Liver (tissue), 9 donors: Measurements from ENCODE around the gene HMGN3. TPM values are rescaled to one million over a fixed set of nuclear protein-coding genes. Genes with fewer than 3 reads are reported as not detected.

Experiments used
- DNase-seq: peaks from one replicate; pipeline ENCODE4 v3.0.0-alpha.2; 2017; ENCODE audit warnings: low spot score
- H3K27ac ChIP-seq, 2 donors: one replicate each; pipeline ENCODE4 v1.7.0; 2013; ENCODE audit warnings: inconsistent platforms in 2 of 2, low read length in 2 of 2, control low read depth in 1 of 2, low read depth in 1 of 2, mild to moderate bottlenecking in 1 of 2
- H3K27me3 ChIP-seq, 4 donors: one replicate each; pipeline versions ENCODE4 v1.6.1 to v1.7.0; 2013; ENCODE audit warnings: low read length in 3 of 4, inconsistent platforms in 1 of 4, mild to moderate bottlenecking in 1 of 4, moderate library complexity in 1 of 4; ENCODE audit not compliant: control insufficient read depth in 4 of 4, insufficient read depth in 4 of 4
- H3K36me3 ChIP-seq, 4 donors: one replicate each; pipeline versions ENCODE4 v1.6.1 to v1.7.0; 2013; ENCODE audit warnings: low read length in 3 of 4, mild to moderate bottlenecking in 3 of 4, low read depth in 1 of 4, moderate library complexity in 1 of 4; ENCODE audit not compliant: control insufficient read depth in 4 of 4, insufficient read depth in 3 of 4
- H3K4me1 ChIP-seq, 4 donors: one replicate each; pipeline versions ENCODE4 v1.6.1 to v1.7.0; 2013; ENCODE audit warnings: low read length in 3 of 4, mild to moderate bottlenecking in 3 of 4, moderate library complexity in 1 of 4; ENCODE audit not compliant: control insufficient read depth in 4 of 4, insufficient read depth in 4 of 4
- H3K4me3 ChIP-seq, 3 donors: one replicate each; pipeline versions ENCODE4 v1.6.1 to v1.7.0; 2013; ENCODE audit warnings: low read length in 3 of 3, control low read depth in 1 of 3, low read depth in 1 of 3, mild to moderate bottlenecking in 1 of 3
- H3K9ac ChIP-seq, 2 donors: one replicate each; pipeline ENCODE4 v1.7.0; 2013; ENCODE audit warnings: low read length in 2 of 2, mild to moderate bottlenecking in 2 of 2, moderate library complexity in 2 of 2, control low read depth in 1 of 2, low read depth in 1 of 2
- H3K9me3 ChIP-seq, 4 donors: one replicate each; pipeline versions ENCODE4 v1.6.1 to v1.7.0; 2013; ENCODE audit warnings: low read length in 3 of 4; ENCODE audit not compliant: control insufficient read depth in 4 of 4
- ATF3 ChIP-seq: IDR thresholded peaks from 2 replicates; pipeline ENCODE4 v1.6.1; 2016; ENCODE audit warnings: antibody characterized with exemption
- FOXA1 ChIP-seq: IDR thresholded peaks from 2 replicates; pipeline ENCODE4 v1.6.1; 2016; ENCODE audit warnings: antibody characterized with exemption
- FOXA2 ChIP-seq: IDR thresholded peaks from 2 replicates; pipeline ENCODE4 v1.6.1; 2016; ENCODE audit warnings: antibody characterized with exemption
- GABPA ChIP-seq, 2 donors: IDR thresholded peaks in 1 of 2; conservative IDR thresholded peaks in 1 of 2; 2 replicates each; pipeline ENCODE4 v1.6.1; 2016; ENCODE audit warnings: antibody characterized with exemption in 2 of 2, mild to moderate bottlenecking in 1 of 2, moderate library complexity in 1 of 2
- HNF4A ChIP-seq, 2 donors: conservative IDR thresholded peaks; 2 replicates each; pipeline ENCODE4 v1.6.1; 2016; ENCODE audit warnings: antibody characterized with exemption in 2 of 2, mild to moderate bottlenecking in 2 of 2
- HNF4G ChIP-seq: IDR thresholded peaks from 2 replicates; pipeline ENCODE4 v1.6.1; 2016; ENCODE audit warnings: antibody characterized with exemption
- JUND ChIP-seq, 2 donors: IDR thresholded peaks; 2 replicates each; pipeline ENCODE4 v1.6.1; 2016; ENCODE audit warnings: antibody characterized with exemption in 2 of 2
- MAX ChIP-seq: IDR thresholded peaks from 2 replicates; pipeline ENCODE4 v1.6.1; 2016; ENCODE audit warnings: antibody characterized with exemption
- NR2F2 ChIP-seq: IDR thresholded peaks from 2 replicates; pipeline ENCODE4 v1.6.1; 2016; ENCODE audit warnings: antibody characterized with exemption
- RAD21 ChIP-seq, 2 donors: IDR thresholded peaks; 2 replicates each; pipeline ENCODE4 v1.6.1; 2016; ENCODE audit warnings: antibody characterized with exemption in 2 of 2, mild to moderate bottlenecking in 2 of 2
- RXRA ChIP-seq, 2 donors: IDR thresholded peaks; 2 replicates each; pipeline ENCODE4 v1.6.1; 2017 to 2018; ENCODE audit warnings: antibody characterized with exemption in 2 of 2, mild to moderate bottlenecking in 1 of 2
- SP1 ChIP-seq: IDR thresholded peaks from 2 replicates; pipeline ENCODE4 v1.6.1; 2018; ENCODE audit warnings: antibody characterized with exemption, mild to moderate bottlenecking
- TAF1 ChIP-seq: conservative IDR thresholded peaks from 2 replicates; pipeline ENCODE4 v1.6.1; 2016; ENCODE audit warnings: antibody characterized with exemption, mild to moderate bottlenecking
- YY1 ChIP-seq: IDR thresholded peaks from 2 replicates; pipeline ENCODE4 v1.6.1; 2016; ENCODE audit warnings: antibody characterized with exemption, mild to moderate bottlenecking
- WGBS: extraction: QIAGEN DNeasy Blood & Tissue Kit; methylation state at CpG from one replicate; pipeline ENCODE4 v1.1.7; 2013; 5-methylcytosine and 5-hydroxymethylcytosine counted together
- polyA plus RNA-seq, 2 donors: library from polyadenylated mRNA; stranded (reverse) in 1 of 2; unstranded in 1 of 2; fragments of 200-250 nt in 1 of 2; fragments of >200 nt in 1 of 2; fragmentation: Nextera tagmentation in 1 of 2; extraction: Ambion mirVana in 1 of 2; gene quantifications; one replicate each; pipeline versions ENCODE4 v1.2.1 to v1.2.3, GENCODE V29; 2013 to 2015
- total RNA-seq, 2 donors: library from RNA; depleted of rRNA; stranded (reverse); fragments of >200 nt; gene quantifications; one replicate each; pipeline ENCODE4 v1.2.3, GENCODE V29; 2014
- TF ChIP-seq, protein P1 (sequence below): fragments of 150-350 bp; IDR thresholded peaks from 2 replicates; pipeline ENCODE4 v1.5.1; 2017; ENCODE audit warnings: improper control_type of control experiment, low read depth, low read length; ENCODE audit not compliant: missing input control
- TF ChIP-seq, protein P2 (sequence below): IDR thresholded peaks from 2 replicates; pipeline ENCODE4 v1.6.1; 2016; ENCODE audit warnings: antibody characterized with exemption, mild to moderate bottlenecking
- donor health status: healthy.
- donor health status: healthy.
- donor health status: healthy.
- donor health status: healthy.
- donor health status: healthy.

The HMGN3 gene
- total and polyA plus RNA-seq, 4 donors: 26.7 to 112 (median 44.3) TPM

DNA sequence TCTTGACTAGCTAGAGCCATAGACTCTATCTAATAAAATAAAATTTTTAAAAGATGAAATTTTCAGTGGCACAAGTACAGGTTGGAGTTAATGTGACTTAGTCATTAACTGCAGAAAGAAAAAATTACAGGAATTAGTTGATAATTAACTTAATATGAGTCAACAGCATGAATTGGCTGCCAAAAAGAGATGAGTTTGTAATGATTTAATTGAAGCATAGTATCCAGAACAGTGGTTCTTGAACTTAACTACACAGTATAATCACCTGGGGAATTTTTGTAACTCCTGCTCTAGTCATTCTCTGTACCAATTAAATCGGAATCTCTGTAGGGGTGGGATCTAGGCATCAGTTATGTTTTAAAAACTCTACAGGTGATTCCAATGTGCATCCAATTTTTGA, 46.3 kb upstream of the HMGN3 start:
- Histone ChIP-seq H3K4me3 (no peak overlapping the region), H3K9ac (no peak overlapping the region), H3K27ac (no peak overlapping the region), H3K4me1 (peaks cover 0 to 9% (median 3%) of the 10 kb centered on the region in 4 donors), H3K36me3 (no peaks in the 10 kb centered on the region), H3K27me3 (no peaks in the 10 kb centered on the region), H3K9me3 (no peaks in the 10 kb centered on the region)
- no peak for DNase-seq
- TF ChIP-seq, protein P1, sequence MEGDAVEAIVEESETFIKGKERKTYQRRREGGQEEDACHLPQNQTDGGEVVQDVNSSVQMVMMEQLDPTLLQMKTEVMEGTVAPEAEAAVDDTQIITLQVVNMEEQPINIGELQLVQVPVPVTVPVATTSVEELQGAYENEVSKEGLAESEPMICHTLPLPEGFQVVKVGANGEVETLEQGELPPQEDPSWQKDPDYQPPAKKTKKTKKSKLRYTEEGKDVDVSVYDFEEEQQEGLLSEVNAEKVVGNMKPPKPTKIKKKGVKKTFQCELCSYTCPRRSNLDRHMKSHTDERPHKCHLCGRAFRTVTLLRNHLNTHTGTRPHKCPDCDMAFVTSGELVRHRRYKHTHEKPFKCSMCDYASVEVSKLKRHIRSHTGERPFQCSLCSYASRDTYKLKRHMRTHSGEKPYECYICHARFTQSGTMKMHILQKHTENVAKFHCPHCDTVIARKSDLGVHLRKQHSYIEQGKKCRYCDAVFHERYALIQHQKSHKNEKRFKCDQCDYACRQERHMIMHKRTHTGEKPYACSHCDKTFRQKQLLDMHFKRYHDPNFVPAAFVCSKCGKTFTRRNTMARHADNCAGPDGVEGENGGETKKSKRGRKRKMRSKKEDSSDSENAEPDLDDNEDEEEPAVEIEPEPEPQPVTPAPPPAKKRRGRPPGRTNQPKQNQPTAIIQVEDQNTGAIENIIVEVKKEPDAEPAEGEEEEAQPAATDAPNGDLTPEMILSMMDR: no peak
- TF ChIP-seq ATF3 (no peak), HNF4A (conservative IDR thresholded peaks at IDR 0.05) (no peak), HNF4G (no peak), TAF1 (no peak), YY1 (no peak), SP1 (no peak), GABPA (IDR thresholded peaks at IDR 0.05 in 1 of 2, conservative IDR thresholded peaks at IDR 0.05 in 1 of 2) (no peak), MAX (no peak), FOXA2 (no peak), RAD21 (IDR thresholded peaks at IDR 0.05) (no peak), RXRA (IDR thresholded peaks at IDR 0.05) (no peak), NR2F2 (no peak), FOXA1 (no peak), JUND (IDR thresholded peaks at IDR 0.05) (no peak)
- TF ChIP-seq, protein P2, sequence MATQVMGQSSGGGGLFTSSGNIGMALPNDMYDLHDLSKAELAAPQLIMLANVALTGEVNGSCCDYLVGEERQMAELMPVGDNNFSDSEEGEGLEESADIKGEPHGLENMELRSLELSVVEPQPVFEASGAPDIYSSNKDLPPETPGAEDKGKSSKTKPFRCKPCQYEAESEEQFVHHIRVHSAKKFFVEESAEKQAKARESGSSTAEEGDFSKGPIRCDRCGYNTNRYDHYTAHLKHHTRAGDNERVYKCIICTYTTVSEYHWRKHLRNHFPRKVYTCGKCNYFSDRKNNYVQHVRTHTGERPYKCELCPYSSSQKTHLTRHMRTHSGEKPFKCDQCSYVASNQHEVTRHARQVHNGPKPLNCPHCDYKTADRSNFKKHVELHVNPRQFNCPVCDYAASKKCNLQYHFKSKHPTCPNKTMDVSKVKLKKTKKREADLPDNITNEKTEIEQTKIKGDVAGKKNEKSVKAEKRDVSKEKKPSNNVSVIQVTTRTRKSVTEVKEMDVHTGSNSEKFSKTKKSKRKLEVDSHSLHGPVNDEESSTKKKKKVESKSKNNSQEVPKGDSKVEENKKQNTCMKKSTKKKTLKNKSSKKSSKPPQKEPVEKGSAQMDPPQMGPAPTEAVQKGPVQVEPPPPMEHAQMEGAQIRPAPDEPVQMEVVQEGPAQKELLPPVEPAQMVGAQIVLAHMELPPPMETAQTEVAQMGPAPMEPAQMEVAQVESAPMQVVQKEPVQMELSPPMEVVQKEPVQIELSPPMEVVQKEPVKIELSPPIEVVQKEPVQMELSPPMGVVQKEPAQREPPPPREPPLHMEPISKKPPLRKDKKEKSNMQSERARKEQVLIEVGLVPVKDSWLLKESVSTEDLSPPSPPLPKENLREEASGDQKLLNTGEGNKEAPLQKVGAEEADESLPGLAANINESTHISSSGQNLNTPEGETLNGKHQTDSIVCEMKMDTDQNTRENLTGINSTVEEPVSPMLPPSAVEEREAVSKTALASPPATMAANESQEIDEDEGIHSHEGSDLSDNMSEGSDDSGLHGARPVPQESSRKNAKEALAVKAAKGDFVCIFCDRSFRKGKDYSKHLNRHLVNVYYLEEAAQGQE: no peak
- 45% methylated on average over 1 of the region's 1 CpG for WGBS

- TF ChIP-seq FOXA1 (no peak), RAD21 (IDR thresholded peaks at IDR 0.05) (no peak)
- Histone ChIP-seq H3K9ac (no peak overlapping the region), H3K9me3 (no peaks in the 10 kb centered on the region), H3K4me1 (peaks cover 0 to 9% (median 3%) of the 10 kb centered on the region in 4 donors), H3K27ac (no peak overlapping the region), H3K4me3 (no peak overlapping the region), H3K27me3 (no peaks in the 10 kb centered on the region), H3K36me3 (no peaks in the 10 kb centered on the region)
- no peak for DNase-seq
Measured at GRCh38 chr6:79277109-79277508, 42.6 kb upstream of the HMGN3 start.
